ENCODE data around the gene CMC2.

- no peak for TF ChIP-seq POLR2AphosphoS5 (IDR thresholded peaks at IDR 0.05; ENCODE audit: borderline replicate concordance, low read depth, low read length)
- TF ChIP-seq EZH2 (IDR thresholded peaks at IDR 0.05), result no peak
- TF ChIP-seq FOXP2 (optimal IDR thresholded peaks at IDR 0.05; ENCODE audit: control extremely low read depth, extremely low read length, insufficient read depth), result no peak
Observed at GRCh38 chr16:80966617-80967016, 40.1 kb downstream of the CMC2 start.
